ENCODE measurements around the gene KLK10.

KLK10 gene

GRCh38 chr19:51015691-51016267 lies 3.7 kb downstream of the KLK10 start:
- no peak overlapping the region for H3K9ac ChIP-seq (ENCODE audit: low read depth, low read length)
- H3K36me3 ChIP-seq (ENCODE audit: insufficient read depth, low read length), result no peaks in the 10 kb centered on the region
- DNase-seq (no peak), ATAC-seq (ENCODE audit: insufficient read depth, low read depth) (no peak)
- TF ChIP-seq EZH2 (IDR thresholded peaks at IDR 0.05; ENCODE audit: borderline replicate concordance, low read depth, low read length, severe bottlenecking) (no peak), CTCF (IDR thresholded peaks at IDR 0.05; ENCODE audit: borderline replicate concordance, extremely low read depth, low read length, poor library complexity, severe bottlenecking) (no peak)
- no peaks in the 10 kb centered on the region for H3K4me1 ChIP-seq (ENCODE audit: insufficient read depth, low read length)
- no peaks in the 10 kb centered on the region for H3K27me3 ChIP-seq (ENCODE audit: insufficient read depth, low read length, poor library complexity)
- no peak overlapping the region for H3K4me3 ChIP-seq (ENCODE audit: low read depth in 1 of 2, low read length in 2 of 2)
- no peak overlapping the region for H2AFZ ChIP-seq (ENCODE audit: low read depth, low read length)
- no peak overlapping the region for H3K27ac ChIP-seq (ENCODE audit: low read length)
- H3K79me2 ChIP-seq (ENCODE audit: insufficient read depth, low read length), result no peaks in the 10 kb centered on the region
- H4K20me1 ChIP-seq (ENCODE audit: insufficient read depth, low read length), result no peaks in the 10 kb centered on the region
- no peaks in the 10 kb centered on the region for H3K9me3 ChIP-seq (ENCODE audit: insufficient read depth, low read length, severe bottlenecking)
- no peak overlapping the region for H3K4me2 ChIP-seq (ENCODE audit: insufficient read depth, low read length)

GRCh38 chr19:51014242-51014641 lies 5.3 kb downstream of the KLK10 start:
- Histone ChIP-seq H3K4me1 (ENCODE audit: insufficient read depth, low read length) (no peaks in the 10 kb centered on the region), H2AFZ (ENCODE audit: low read depth, low read length) (no peak overlapping the region), H3K36me3 (ENCODE audit: insufficient read depth, low read length) (no peaks in the 10 kb centered on the region), H3K9me3 (ENCODE audit: insufficient read depth, low read length, severe bottlenecking) (no peaks in the 10 kb centered on the region), H3K9ac (ENCODE audit: low read depth, low read length) (no peak overlapping the region), H3K27ac (ENCODE audit: low read length) (no peak overlapping the region), H3K4me2 (ENCODE audit: insufficient read depth, low read length) (no peak overlapping the region), H3K4me3 (ENCODE audit: low read depth in 1 of 2, low read length in 2 of 2) (no peak overlapping the region), H3K27me3 (ENCODE audit: insufficient read depth, low read length, poor library complexity) (no peaks in the 10 kb centered on the region), H4K20me1 (ENCODE audit: insufficient read depth, low read length) (no peaks in the 10 kb centered on the region), H3K79me2 (ENCODE audit: insufficient read depth, low read length) (no peaks in the 10 kb centered on the region)
- DNase-seq (no peak), ATAC-seq (ENCODE audit: insufficient read depth, low read depth) (no peak)
- TF ChIP-seq CTCF (IDR thresholded peaks at IDR 0.05; ENCODE audit: borderline replicate concordance, extremely low read depth, low read length, poor library complexity, severe bottlenecking) (no peak), EZH2 (IDR thresholded peaks at IDR 0.05; ENCODE audit: borderline replicate concordance, low read depth, low read length, severe bottlenecking) (no peak)

- H3K27ac ChIP-seq (ENCODE audit: low read length), result no peak overlapping the region
- no peak overlapping the region for H2AFZ ChIP-seq (ENCODE audit: low read depth, low read length)
- H3K36me3 ChIP-seq (ENCODE audit: insufficient read depth, low read length), result no peaks in the 10 kb centered on the region
- TF ChIP-seq EZH2 (IDR thresholded peaks at IDR 0.05; ENCODE audit: borderline replicate concordance, low read depth, low read length, severe bottlenecking) (no peak), CTCF (IDR thresholded peaks at IDR 0.05; ENCODE audit: borderline replicate concordance, extremely low read depth, low read length, poor library complexity, severe bottlenecking) (no peak)
- DNase-seq (no peak), ATAC-seq (ENCODE audit: insufficient read depth, low read depth) (no peak)
- no peak overlapping the region for H3K4me3 ChIP-seq (ENCODE audit: low read depth in 1 of 2, low read length in 2 of 2)
- H3K27me3 ChIP-seq (ENCODE audit: insufficient read depth, low read length, poor library complexity), result no peaks in the 10 kb centered on the region
- no peak overlapping the region for H3K9ac ChIP-seq (ENCODE audit: low read depth, low read length)
- H3K79me2 ChIP-seq (ENCODE audit: insufficient read depth, low read length), result no peaks in the 10 kb centered on the region
- H3K4me1 ChIP-seq (ENCODE audit: insufficient read depth, low read length), result no peaks in the 10 kb centered on the region
- H3K4me2 ChIP-seq (ENCODE audit: insufficient read depth, low read length), result no peak overlapping the region
- no peaks in the 10 kb centered on the region for H3K9me3 ChIP-seq (ENCODE audit: insufficient read depth, low read length, severe bottlenecking)
- H4K20me1 ChIP-seq (ENCODE audit: insufficient read depth, low read length), result no peaks in the 10 kb centered on the region
Observed at GRCh38 chr19:51012661-51013190, 6.8 kb downstream of the KLK10 start.
